GM23338 (cell line): ENCODE measurements around the gene SLC47A1.

Experiments
- CREB1 ChIP-seq: fragments of 250-450 bp; sonication (Bioruptor Pico); IDR thresholded peaks from 2 replicates; pipeline ENCODE4 v1.5.0; 2020; ENCODE audit warnings: low read depth, mild to moderate bottlenecking, moderate library complexity
- NANOG ChIP-seq: IDR thresholded peaks from 2 replicates; pipeline ENCODE4 v1.6.1; 2016; ENCODE audit warnings: antibody characterized with exemption, borderline replicate concordance
- ZNF331 ChIP-seq: fragments of 250-450 bp; sonication (Bioruptor Pico); IDR thresholded peaks from 2 replicates; pipeline ENCODE4 v1.5.0; 2020; ENCODE audit warnings: low read depth, mild to moderate bottlenecking, moderate library complexity
- TF ChIP-seq, protein P1 (sequence below), 2 experiments: fragments of 200-600 bp in 1 of 2; sonication (generic) in 1 of 2; conservative IDR thresholded peaks; 2 replicates each; pipeline versions ENCODE4 v1.5.1 to v1.6.1; 2016 to 2017; ENCODE audit warnings: antibody characterized with exemption in 2 of 2, low read depth in 2 of 2, mild to moderate bottlenecking in 2 of 2, moderate library complexity in 1 of 2

DNA sequence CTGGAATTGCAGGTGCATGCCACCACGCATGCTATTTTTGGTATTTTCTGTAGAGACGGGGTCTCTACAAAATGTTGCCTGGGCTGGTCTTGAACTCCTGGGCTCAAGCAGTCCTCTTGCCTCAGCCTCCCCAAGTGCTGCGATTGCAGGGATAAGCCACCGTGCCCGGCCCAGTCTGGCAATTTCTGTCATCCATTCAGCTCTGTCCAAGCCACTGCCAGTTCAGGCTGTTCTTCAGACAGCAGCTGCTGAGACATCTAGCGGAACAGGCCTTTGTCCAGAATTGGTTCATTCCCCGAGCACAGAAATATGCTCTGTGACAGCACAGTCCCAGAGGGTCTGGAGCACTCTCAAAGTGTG lies 5.4 kb downstream of the SLC47A1 start:
- no peak for TF ChIP-seq NANOG
- no peak for TF ChIP-seq ZNF331
- TF ChIP-seq, protein P1, sequence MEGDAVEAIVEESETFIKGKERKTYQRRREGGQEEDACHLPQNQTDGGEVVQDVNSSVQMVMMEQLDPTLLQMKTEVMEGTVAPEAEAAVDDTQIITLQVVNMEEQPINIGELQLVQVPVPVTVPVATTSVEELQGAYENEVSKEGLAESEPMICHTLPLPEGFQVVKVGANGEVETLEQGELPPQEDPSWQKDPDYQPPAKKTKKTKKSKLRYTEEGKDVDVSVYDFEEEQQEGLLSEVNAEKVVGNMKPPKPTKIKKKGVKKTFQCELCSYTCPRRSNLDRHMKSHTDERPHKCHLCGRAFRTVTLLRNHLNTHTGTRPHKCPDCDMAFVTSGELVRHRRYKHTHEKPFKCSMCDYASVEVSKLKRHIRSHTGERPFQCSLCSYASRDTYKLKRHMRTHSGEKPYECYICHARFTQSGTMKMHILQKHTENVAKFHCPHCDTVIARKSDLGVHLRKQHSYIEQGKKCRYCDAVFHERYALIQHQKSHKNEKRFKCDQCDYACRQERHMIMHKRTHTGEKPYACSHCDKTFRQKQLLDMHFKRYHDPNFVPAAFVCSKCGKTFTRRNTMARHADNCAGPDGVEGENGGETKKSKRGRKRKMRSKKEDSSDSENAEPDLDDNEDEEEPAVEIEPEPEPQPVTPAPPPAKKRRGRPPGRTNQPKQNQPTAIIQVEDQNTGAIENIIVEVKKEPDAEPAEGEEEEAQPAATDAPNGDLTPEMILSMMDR (conservative IDR thresholded peaks at IDR 0.05; ENCODE audit: low read depth in 2 of 2): no peak
- TF ChIP-seq CREB1 (CRISPR knock-in tag): no peak
